GM18868 (cell line): Measurements from ENCODE around the gene PLEKHA5.
"Not testable (repeated sequence)": the region's sequence is repeated elsewhere in the genome, so short reads cannot be mapped to it uniquely, and the experiment has no call there.

Experiments used
- ATAC-seq: cut with Tn5 transposase; IDR thresholded peaks from one replicate; pipeline ENCODE4 v1.9.1; 2021; ENCODE audit warnings: mild to moderate bottlenecking, moderate library complexity; ENCODE audit not compliant: unreplicated experiment

PLEKHA5 gene

DNA sequence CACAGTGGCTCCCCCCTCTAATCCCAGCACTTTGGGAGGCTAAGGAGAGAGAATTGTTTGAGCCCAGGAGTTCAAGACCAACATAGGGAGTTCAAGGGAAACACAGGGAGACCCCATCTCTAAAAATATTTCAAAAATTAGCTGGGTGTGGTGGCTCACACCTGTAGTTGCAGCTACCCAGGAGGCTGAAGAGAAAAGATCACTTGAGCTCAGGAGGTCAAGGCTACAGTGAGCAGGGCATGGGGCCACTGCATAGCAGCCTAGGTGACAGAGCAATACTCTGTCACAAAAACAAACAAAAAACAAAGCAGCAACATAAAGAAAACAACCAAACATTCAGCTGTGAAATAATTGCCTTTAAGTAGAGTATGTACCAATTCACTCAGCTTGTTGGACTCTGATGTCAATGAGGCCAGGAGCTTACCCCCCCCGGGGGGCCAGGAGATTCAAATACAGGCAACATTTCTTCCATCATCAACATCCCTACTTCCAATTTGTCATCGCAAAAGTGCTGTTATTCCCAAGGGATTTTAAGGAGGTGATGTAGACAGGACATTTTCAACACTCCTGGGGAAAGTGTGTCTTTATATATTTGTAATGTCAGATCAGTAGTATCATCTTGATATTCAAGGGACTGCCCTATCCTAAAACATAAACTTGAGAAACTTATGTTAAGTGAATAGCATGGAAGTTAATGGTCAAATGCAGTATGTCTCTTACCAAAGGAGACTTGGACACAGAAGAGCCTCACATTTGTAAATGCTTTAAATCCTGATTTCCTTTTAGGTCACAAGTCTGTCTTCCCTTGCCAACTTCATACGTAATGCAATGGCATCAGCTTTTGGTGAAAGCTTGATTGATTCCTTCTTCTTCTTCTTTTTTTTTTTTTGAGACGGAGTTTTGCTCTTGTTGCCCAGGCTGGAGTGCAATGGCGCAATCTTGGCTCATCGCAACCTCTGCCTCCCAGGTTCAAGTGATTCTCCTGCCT, 269.1 kb downstream of the PLEKHA5 start:
- no peak for ATAC-seq

GRCh38 chr12:19400649-19401285, 271.2 kb downstream of the PLEKHA5 start:
- not testable (repeated sequence) for ATAC-seq

- ATAC-seq: no peak
Observed at GRCh38 chr12:19402211-19402610, 272.7 kb downstream of the PLEKHA5 start.

GRCh38 chr12:19402743-19403431, 273.4 kb downstream of the PLEKHA5 start:
- no peak for ATAC-seq

DNA sequence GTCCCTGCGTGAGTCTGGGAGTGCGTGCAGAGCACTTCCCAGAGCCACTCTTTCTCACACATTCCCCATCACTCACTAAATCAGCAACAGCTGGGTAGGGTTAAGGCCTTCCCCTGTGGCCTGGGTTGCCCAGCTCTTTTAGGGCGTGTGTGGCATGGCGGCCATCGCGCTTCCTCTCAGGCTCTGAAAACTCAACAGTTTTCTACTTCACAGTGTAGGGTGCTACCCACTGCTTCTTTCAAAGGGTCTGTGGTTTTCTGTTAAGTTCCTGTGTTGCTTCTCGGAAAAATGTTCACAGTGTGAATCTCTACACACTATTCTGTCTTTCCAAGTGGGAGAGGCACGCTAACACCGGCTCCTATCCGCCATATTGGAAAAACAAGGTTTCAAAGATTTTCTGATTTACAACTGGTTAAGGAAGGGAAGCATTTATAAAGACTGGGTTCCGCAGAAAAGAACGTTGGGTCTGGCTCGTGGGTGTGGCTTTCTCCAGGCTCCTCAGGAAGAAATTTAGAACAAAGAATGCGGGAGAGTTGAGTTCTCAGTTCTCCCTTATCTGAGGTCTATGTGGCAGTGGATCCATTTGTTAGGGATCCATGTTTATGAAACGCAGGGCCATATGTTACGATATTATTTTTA, 274.8 kb downstream of the PLEKHA5 start:
- ATAC-seq: no peak

DNA sequence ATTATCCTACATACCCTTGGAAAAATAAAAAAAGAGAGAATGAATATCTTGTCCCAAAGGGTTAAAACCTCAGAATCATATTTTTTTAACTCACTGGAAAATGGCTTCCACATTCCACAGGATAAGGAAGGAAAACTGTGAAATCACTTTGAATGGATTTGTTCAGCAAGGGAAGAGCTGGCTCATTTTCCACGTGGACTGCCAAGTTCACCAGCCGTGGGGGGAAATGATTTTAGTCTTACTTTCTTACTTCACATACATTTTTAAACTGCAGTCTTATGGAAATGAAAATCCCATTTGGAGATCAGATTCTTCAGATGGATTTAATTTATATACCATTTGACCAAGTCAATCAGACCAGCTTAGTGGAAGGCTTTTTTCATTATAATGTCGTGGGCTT, 279.8 kb downstream of the PLEKHA5 start:
- ATAC-seq: no peak

DNA sequence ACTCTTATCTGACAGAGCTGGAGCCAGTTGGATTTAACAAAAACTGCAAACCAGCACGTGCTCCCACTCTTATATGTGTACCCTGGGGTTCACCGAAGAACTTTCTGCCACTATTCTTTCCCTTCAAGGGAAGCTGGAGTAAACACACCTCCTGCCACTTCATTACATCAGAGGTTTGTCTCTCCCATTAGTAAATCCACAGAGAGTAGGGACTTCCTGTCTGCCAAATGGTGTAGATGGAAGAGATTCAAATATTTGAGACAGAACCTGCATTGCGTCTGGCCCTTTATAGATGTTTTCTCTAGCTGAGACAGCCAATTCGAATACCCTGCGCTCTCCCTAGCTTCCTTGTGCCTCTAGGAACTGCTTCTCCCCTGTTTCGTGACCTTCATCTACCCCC, 280.7 kb downstream of the PLEKHA5 start:
- ATAC-seq: no peak

DNA sequence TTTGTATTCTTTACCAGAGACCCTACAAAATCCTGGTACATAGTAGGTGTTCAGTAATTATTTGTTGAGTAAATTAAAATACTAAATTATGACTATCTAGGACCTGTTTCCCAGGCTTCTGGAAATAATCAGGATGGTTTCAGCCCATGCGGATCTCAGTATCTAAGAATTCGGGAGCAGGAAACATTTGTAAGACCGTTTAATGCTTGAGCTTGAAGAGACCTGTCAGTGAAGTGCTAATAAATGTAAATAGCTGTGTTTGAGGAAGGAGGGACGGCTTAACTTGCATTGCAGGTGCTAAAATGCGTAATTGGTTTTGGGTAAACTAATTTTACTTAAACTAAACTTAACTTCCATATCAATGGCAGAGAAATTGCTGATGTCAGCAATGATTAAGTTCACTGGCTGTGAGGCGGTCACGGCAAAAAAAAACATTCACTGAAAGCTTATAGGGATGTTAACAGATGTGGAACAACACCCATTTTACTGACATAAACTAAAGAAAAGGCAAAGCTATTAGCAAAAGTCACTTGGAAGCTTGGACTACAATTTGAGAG, 281.2 kb downstream of the PLEKHA5 start:
- ATAC-seq: no peak

- ATAC-seq: no peak
Observed at GRCh38 chr12:19411234-19412204, 282.0 kb downstream of the PLEKHA5 start.

DNA sequence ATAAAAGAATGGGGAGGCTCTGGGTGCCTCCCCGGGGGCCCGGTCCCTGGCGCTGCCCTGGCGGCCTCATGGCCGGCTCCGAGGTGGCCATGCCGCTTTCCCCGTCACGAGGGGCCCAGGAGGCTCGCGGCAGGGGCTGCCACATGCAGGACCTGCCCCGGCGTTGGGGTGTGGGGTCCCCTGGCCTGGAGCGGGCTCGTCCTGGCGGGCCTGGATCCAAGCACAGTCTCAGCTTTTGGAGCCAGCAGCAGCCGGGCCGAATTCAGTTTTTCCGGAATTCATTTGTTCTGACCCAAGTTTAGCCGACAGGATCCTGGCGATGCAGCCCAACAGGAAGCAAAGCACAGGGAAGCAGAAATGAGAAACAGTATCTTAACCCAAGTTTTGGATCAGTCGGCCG, 283.3 kb downstream of the PLEKHA5 start:
- no peak for ATAC-seq

DNA sequence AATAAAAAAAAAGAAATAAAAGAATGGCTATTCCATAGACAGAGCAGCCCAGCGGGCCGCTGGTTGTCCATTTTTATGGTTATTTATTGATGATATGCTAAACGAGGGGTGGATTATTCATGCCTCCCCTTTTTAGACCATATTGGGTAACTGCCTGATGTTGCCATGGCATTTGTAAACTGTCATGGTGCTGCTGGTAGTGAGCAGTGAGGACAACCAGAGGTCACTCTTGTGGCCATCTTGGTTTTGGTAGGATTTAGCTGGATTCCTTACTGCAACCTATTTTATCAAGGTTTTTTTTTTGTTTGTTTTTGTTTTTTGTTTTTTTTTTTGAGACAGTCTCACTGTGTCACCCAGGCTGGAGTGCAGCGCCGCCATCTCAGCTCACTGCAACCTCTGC, 284.0 kb downstream of the PLEKHA5 start:
- not testable (repeated sequence) for ATAC-seq

DNA sequence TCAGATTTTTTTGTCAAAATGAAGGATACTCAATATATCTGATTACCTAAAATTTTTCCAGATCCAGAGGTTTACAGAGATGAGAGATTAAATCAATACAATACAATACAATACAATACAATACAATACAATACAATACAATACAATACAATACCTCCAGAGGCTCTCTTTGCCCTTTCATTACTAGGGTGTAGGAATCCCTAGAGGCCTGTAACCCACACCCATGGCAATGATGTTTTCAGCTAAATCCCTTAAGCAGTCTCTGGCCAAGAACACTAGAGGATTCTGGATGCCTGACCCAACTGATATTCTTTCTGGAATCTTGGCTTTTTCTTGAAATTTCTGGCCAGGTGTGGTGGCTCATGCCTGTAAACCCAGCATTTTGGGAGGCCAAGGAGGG, 286.0 kb downstream of the PLEKHA5 start:
- no peak for ATAC-seq

DNA sequence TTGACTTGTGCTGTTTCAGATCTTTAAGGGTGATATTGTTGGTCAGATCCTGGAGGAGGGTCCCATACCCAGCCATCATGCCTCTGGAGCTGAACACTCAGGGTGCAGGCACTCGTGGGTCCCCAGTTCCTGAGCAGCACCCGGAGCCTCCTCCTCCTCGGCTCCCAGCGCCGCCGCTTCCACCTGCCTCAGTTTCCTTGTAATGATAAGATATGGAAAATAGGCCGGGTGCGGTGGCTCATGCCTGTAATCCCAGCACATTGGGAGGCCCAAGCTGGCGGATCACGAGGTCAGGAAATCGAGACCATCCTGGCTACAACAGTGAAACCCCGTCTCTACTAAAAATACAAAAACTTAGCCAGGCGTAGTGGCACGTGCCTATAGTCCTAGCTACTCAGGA, 289.6 kb downstream of the PLEKHA5 start:
- ATAC-seq: no peak

GRCh38 chr12:19421503-19422282, 292.2 kb downstream of the PLEKHA5 start:
- no peak for ATAC-seq

GRCh38 chr12:19423166-19423930, 293.8 kb downstream of the PLEKHA5 start:
- ATAC-seq: no peak
